HepG2 (cell line): ENCODE measurements around the gene FNDC8. TPM values are rescaled to one million over a fixed set of nuclear protein-coding genes. Genes with fewer than 3 reads are reported as not detected.

Source experiments
- ATF5 ChIP-seq: sonication (generic); formaldehyde crosslinking; IDR thresholded peaks from 2 replicates; pipeline ENCODE4 v1.4.0; 2020; ENCODE audit warnings: mild to moderate bottlenecking, low read depth, missing genetic modification reagents
- HOXA5 ChIP-seq: sonication (generic); formaldehyde crosslinking; IDR thresholded peaks from 2 replicates; pipeline ENCODE4 v1.4.0; 2020; ENCODE audit warnings: missing genetic modification reagents
- KAT8 ChIP-seq: IDR thresholded peaks from 2 replicates; pipeline ENCODE4 v1.6.1; 2016; ENCODE audit warnings: missing genetic modification reagents, missing compliant biosample characterization
- KIAA2018 ChIP-seq: sonication (generic); formaldehyde crosslinking; IDR thresholded peaks from 2 replicates; pipeline ENCODE4 v1.5.0; 2020; ENCODE audit warnings: mild to moderate bottlenecking, missing genetic modification reagents, borderline replicate concordance
- MLLT10 ChIP-seq: sonication (generic); formaldehyde crosslinking; IDR thresholded peaks from 2 replicates; pipeline ENCODE4 v1.4.0; 2020; ENCODE audit warnings: missing genetic modification reagents
- PAWR ChIP-seq: sonication (generic); formaldehyde crosslinking; IDR thresholded peaks from 2 replicates; pipeline ENCODE4 v1.4.0; 2020; ENCODE audit warnings: missing genetic modification reagents, mild to moderate bottlenecking, borderline replicate concordance
- PRPF4 ChIP-seq: fragments of 200-400 bp; formaldehyde crosslinking; IDR thresholded peaks from 2 replicates; pipeline ENCODE4 v1.6.1; 2016; ENCODE audit warnings: low read length, low read depth; ENCODE audit not compliant: poor library complexity, severe bottlenecking
- RXRA ChIP-seq: sonication (generic); formaldehyde crosslinking; IDR thresholded peaks from 2 replicates; pipeline ENCODE4 v1.5.1; 2020; ENCODE audit warnings: missing genetic modification reagents
- RXRB ChIP-seq: IDR thresholded peaks from 2 replicates; pipeline ENCODE4 v1.6.1; 2016; ENCODE audit warnings: borderline replicate concordance, missing genetic modification reagents, missing compliant biosample characterization
- SETDB1 ChIP-seq: sonication (generic); formaldehyde crosslinking; IDR thresholded peaks from 2 replicates; pipeline ENCODE4 v1.5.1; 2020; ENCODE audit warnings: missing genetic modification reagents, mild to moderate bottlenecking, borderline replicate concordance
- SOX5 ChIP-seq: IDR thresholded peaks from 2 replicates; pipeline ENCODE4 v1.6.1; 2016; ENCODE audit warnings: borderline replicate concordance
- SOX6 ChIP-seq, 2 experiments: fragments of 450-650 bp in 1 of 2; sonication (generic) in 1 of 2; formaldehyde crosslinking in 1 of 2; IDR thresholded peaks; 2 replicates each; pipeline versions ENCODE4 v1.4.0 to v1.6.1; 2017 to 2020; ENCODE audit warnings: antibody characterized with exemption in 1 of 2, mild to moderate bottlenecking in 1 of 2, missing genetic modification reagents in 1 of 2
- SP140L ChIP-seq: sonication (generic); formaldehyde crosslinking; IDR thresholded peaks from 2 replicates; pipeline ENCODE4 v1.4.0; 2020; ENCODE audit warnings: missing genetic modification reagents, borderline replicate concordance
- TEAD2 ChIP-seq: sonication (generic); formaldehyde crosslinking; IDR thresholded peaks from 2 replicates; pipeline ENCODE4 v1.9.0; 2021; ENCODE audit warnings: missing genetic modification reagents
- YEATS2 ChIP-seq: sonication (generic); formaldehyde crosslinking; IDR thresholded peaks from 2 replicates; pipeline ENCODE4 v1.4.0; 2020; ENCODE audit warnings: missing genetic modification reagents, borderline replicate concordance
- ZFP41 ChIP-seq: sonication (generic); formaldehyde crosslinking; IDR thresholded peaks from 2 replicates; pipeline ENCODE4 v1.4.0; 2020; ENCODE audit warnings: mild to moderate bottlenecking, missing genetic modification reagents, borderline replicate concordance
- ZNF121 ChIP-seq: sonication (generic); formaldehyde crosslinking; IDR thresholded peaks from 2 replicates; pipeline ENCODE4 v1.5.0; 2020; ENCODE audit warnings: mild to moderate bottlenecking, missing genetic modification reagents
- ZNF24 ChIP-seq: fragments of 450-650 bp; IDR thresholded peaks from 2 replicates; pipeline ENCODE4 v1.6.1; 2017; ENCODE audit warnings: antibody characterized with exemption, mild to moderate bottlenecking
- ZNF44 ChIP-seq: sonication (generic); formaldehyde crosslinking; IDR thresholded peaks from 2 replicates; pipeline ENCODE4 v1.5.1; 2020; ENCODE audit warnings: mild to moderate bottlenecking, missing genetic modification reagents
- ZNF589 ChIP-seq: sonication (generic); formaldehyde crosslinking; conservative IDR thresholded peaks from 2 replicates; pipeline ENCODE4 v1.8.0; 2022; ENCODE audit warnings: mild to moderate bottlenecking, moderate library complexity, missing genetic modification reagents
- ZNF691 ChIP-seq: sonication (generic); formaldehyde crosslinking; IDR thresholded peaks from 2 replicates; pipeline ENCODE4 v1.4.0; 2020; ENCODE audit warnings: missing genetic modification reagents, low read depth, mild to moderate bottlenecking, borderline replicate concordance
- ZNF781 ChIP-seq: sonication (generic); formaldehyde crosslinking; IDR thresholded peaks from 2 replicates; pipeline ENCODE4 v1.5.1; 2020; ENCODE audit warnings: borderline replicate concordance, mild to moderate bottlenecking, missing genetic modification reagents; ENCODE audit errors: not compliant biosample characterization
- polyA plus RNA-seq, 8 experiments: library from polyadenylated mRNA; depleted of rRNA in 3 of 8; stranded (reverse) in 7 of 8; unstranded in 1 of 8; fragments of >200 nt; fragmentation: Illumina TruSeq in 4 of 8; extraction: Trizol in 4 of 8; gene quantifications; 2 replicates each; pipeline versions ENCODE4 v1.2.1 to v1.2.3, GENCODE V29; 2011 to 2016; ENCODE audit warnings: low read depth in 4 of 8, missing spikeins in 1 of 8, mixed read lengths in 1 of 8; ENCODE audit not compliant: insufficient read depth in 1 of 8
- total RNA-seq, 5 experiments: library from RNA; depleted of rRNA; stranded (reverse); fragments of >200 nt; fragmentation: Illumina TruSeq; extraction: Trizol; gene quantifications; 2 replicates each; pipeline ENCODE4 v1.2.3, GENCODE V29; 2016; ENCODE audit warnings: low read depth in 1 of 5

FNDC8 gene
- total and polyA plus RNA-seq, 2 of the 13 experiments (the other 11 are each of a cell fraction or from before 2014, with no cell fraction given): not detected

GRCh38 chr17:35088356-35088880 lies 33.0 kb upstream of the FNDC8 start (continued):
- TF ChIP-seq MLLT10 (CRISPR knock-in tag) (no peak), SETDB1 (no peak), PRPF4 (no peak), SP140L (CRISPR knock-in tag) (no peak), SOX5 (CRISPR knock-in tag) (no peak), SOX6 (IDR thresholded peaks at IDR 0.05) (no peak), SOX6 (CRISPR knock-in tag; IDR thresholded peaks at IDR 0.05) (no peak; the same call in 1 of the 2 replicates), ATF5 (CRISPR knock-in tag) (no peak), YEATS2 (CRISPR knock-in tag) (no peak), ZNF781 (no peak), ZNF121 (CRISPR knock-in tag) (no peak), ZNF589 (CRISPR knock-in tag) (no peak), KAT8 (CRISPR knock-in tag) (no peak), TEAD2 (CRISPR knock-in tag) (no peak), ZNF44 (CRISPR knock-in tag) (no peak), PAWR (CRISPR knock-in tag) (no peak), RXRB (CRISPR knock-in tag) (no peak; the same call in 1 of the 2 replicates), ZNF691 (CRISPR knock-in tag) (peak; percentile 48; the same call in 1 of the 2 replicates), RXRA (CRISPR knock-in tag) (peak; percentile 33; the same call in 1 of the 2 replicates), KIAA2018 (CRISPR knock-in tag) (no peak), HOXA5 (CRISPR knock-in tag) (0 out of 2 replicates have a peak, but pooled peaks have one; percentile 10), ZNF24 (no peak), ZFP41 (CRISPR knock-in tag) (no peak)
